ENCODE data around the gene CASP9.
"Not testable (repeated sequence)": the region's sequence is repeated elsewhere in the genome, so short reads cannot be mapped to it uniquely, and the experiment has no call there.

The CASP9 gene

DNA sequence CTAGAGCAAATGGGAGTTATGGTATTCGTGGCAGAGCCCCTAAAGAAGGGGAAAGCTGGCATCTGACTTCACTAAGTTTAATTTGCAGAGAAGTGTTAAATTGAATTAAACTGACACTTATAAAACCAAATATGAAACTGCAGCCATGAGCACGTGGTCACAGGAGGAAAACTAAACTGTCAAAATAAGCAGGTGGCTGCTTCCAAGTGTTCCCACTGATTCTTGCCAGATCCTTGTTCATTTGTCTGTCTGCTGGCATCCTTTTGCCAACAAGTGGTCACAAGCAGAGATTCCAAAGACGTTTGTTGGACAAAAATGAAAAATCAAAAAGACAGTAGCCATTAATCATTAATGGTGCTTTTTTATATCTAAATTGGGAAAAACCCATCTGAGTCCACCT is 54.7 kb downstream of the CASP9 start:
- no peak for ATAC-seq

DNA sequence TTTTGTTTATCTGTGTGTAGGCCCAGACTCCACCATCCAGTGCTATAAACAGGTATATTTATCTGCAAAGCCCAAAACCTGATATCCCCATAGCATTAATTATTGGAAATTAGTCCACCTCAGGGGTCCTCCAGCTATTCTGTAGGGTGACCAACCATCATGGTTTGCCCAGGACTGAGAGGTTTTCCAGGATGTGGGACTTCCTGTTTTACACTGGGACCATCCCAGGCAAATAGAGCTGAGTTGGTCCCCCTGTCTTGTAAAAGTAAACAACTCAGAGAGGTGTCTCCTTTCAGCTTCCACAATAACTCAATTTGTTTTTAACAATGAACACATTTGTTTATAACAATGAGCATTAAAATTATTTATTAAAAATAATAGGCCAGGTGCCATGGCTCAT is 55.9 kb downstream of the CASP9 start:
- ATAC-seq = no peak

DNA sequence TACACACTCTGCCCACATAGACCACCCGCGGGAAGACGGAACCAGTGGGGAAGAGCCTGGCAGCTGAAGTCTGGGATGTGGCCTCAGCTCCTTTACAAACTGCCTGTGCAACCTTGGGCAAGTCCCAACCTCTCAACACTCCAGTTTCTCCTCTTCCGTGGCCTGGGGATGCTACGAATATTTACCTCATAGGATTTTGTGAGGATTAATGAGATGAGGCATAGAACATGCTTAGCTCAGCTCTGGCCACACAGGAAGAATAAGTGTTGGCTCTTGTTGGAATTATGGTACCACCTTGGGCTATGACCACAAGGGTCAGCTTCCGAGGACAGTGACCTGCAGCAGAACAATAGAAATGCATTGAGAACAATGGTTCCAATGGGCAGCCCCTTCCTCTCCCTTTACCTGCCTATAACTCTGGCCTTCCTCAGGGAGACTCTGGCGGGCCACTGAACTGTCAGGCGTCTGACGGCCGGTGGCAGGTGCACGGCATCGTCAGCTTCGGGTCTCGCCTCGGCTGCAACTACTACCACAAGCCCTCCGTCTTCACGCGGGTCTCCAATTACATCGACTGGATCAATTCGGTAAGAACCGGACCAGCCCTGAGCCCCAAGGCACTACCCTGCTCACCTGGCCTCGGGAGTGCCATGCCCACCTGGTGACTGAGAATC is 56.9 kb downstream of the CASP9 start:
- ATAC-seq = not testable (repeated sequence)

DNA sequence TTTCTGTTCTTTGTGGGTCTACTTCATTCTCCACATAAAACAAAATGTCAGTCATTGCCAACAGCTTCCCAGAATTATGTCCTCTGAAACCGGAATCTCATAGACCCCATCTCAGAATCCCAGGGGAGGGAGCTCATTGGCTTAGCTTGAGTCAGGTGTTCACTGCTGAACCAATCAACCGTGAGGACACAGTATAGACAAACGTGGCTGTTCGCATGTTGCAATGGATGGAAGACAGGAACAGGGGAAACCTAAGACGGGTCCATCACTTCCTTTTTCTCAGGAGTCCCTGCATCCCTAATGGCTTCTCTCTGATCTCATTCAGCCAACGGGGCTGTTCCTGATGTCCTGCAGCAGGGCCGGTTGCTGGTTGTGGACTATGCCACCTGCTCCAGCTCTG is 58.3 kb downstream of the CASP9 start:
- no peak for ATAC-seq

DNA sequence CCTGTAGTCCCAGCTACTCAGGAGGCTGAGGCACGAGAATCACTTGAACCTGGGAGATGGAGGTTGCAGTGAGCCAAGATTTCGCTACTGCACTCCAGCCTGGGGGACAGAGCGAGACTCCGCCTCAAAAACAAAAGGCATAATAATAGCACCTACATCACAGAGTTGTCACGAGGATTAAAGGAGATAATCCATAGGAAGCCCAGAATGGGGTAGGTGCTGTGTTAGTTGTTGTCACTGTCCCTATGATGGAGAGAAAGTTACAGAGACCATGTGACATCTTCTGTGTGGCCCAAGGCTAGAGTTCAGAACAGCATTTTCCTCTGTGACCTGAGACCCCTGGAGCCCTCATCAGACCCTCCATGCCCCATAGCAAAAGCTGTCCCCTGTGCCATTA is 60.1 kb downstream of the CASP9 start:
- ATAC-seq = not testable (repeated sequence)

DNA sequence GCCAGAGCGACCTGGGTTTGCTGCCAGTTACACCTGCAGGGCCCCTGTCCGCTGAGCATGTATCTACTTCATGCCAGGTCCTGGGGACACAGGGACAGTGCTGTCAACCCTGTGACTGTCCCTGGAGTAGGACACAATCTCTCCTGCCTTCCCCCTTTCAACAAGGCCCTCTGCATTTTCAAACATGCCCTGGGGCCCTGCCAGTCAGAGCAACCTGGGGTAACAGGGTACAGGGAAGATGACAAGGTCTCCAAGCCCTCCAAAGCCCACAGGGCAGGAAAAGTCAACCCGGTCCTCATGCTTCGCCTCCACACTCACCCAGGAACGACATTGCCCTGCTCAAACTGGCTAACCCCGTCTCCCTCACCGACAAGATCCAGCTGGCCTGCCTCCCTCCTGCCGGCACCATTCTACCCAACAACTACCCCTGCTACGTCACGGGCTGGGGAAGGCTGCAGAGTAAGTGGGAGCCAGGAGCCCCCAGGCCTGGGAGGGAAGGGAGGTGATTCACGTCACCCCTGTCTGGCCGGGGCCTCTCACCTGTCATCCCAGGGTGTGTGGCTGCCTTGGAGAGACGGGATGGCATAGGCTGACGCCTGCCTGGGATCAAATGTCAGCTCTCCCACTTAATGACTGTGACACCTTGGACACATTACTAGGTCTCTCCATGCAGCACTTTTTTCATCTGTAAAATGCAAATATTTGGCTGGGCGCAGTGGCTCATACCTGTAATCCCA is 60.8 kb downstream of the CASP9 start:
- not testable (repeated sequence) for ATAC-seq

DNA sequence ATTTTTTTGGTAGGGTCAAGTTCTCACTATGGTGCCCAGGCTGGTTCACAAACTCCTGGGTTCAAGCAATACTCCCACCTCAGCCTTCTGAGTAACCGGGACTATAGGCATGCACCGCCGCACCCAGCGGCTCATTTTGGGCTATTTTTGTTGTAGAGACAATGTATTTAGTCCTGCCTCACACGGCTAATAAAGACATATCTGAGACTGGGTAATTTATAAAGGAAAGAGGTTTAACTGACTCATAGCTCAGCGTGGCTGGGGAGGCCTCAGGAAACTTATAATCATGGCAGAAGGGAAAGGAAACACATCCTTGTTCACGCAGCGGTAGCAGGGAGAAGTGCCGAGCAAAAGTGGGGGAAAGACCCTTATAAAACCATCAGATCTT is 63.3 kb downstream of the CASP9 start:
- no peak for ATAC-seq

DNA sequence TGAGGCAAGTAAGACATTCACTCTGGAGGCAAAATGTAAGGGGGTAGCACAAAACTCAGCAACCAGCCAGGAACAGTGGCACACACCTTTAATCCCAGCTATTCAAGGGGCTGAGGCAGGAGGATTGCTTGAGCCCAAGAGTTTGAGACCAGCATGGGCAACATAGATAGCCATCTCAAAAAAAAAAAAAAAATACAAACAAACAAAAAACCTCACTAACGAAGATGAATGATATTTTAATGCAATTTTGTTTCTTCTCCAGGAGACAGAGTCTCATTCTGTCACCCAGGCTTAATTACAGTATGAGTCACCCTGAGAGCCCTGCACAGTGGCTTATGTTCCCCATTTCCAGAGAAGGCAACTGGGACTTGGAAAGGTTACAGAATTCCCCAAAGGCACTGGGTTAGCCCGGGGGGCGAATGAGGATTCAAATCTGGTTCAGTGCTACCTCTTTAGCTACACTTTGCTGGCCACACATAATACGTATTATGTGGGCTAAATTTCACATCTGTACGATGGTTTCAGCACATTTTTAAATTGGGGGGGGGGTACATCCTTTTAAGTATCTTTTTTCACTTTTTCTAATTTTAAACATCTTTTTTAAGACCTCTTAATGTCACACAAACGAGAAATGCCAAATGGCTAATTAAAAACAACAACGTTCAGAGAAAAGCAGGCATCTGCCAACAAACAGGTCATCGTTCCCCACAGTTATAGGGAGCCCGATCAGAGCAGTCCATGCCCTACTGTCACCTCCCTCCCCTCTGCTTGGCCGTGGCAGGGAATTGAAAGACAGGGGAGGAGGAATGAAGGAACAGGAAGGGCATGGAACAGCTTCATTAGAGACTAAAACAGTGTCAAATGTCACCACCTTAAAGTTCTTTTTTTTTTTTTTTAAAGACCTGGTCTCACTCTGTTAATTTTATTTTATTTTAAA is 64.0 kb downstream of the CASP9 start:
- no peak for ATAC-seq

DNA sequence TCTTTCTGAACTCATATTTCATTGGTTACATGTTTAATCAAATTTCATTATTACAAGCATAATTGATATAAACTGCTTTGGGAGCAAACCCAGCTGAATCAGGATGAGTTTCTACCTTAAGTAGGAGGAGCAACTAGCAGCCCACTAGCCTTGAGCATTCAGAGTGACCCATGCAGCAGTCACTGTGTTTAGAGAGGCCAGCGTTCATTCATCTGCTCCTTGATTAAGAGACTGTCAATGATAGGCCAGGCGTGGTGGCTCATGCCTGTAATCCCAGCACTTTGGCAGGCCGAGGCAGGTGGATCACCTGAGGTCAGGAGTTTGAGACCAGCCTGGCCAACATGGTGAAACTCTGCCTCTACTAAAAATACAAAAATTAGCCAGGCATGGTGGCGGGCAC is 65.6 kb downstream of the CASP9 start:
- not testable (repeated sequence) for ATAC-seq

DNA sequence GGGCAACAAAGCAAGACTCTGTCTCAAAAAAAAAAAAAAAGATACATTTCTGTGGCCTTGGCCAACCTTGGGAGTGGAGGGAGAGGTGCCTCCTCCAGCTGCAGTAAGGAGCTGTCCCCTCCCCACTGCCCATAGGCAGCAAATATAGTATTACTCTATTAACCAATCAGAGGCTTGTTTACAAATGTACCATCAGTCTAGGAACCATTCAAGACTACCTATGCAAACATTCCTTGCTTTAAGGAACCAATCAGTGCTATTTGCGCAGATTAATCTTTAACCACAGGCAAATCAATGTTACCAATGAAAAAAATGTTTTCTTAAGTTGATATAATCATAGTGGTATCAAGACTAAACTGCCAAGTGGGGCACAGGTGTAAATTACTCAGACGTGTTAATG is 66.4 kb downstream of the CASP9 start:
- ATAC-seq = no peak

DNA sequence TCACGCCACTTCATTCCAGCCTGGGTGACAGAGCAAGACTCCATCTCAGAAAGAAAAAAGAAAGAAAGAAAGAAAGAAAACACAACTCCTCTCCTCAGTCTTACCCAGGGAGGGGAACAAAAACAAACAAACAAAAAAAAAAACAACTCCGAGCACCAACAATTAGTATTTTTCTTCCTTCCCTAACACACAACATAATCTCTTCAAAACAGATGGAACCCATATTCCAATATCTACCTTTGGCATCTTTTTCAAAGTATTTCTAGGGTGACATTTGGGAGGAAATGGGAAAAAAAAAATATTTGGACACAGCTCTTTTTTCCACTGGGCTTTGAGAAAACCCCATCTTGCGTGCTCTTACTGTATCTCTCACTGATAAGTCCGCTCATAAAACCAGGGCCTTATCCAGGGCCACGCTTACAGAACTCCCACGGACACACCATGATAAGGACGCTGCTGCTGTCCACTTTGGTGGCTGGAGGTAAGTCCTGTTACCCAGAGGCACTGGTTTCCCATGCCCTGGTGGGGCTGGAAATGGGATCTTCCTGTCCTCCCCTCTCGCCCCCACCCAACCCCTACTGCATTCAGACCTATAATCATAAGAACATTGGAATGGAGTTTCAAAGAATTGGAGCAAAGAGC is 67.6 kb downstream of the CASP9 start, which contains the start of gene CELA2A:
Gene CELA2A, plus strand, starts transcription at position 420 of the 642 bp plus-strand sequence. Its CDS starts 22 bp downstream, at position 442.
- no peak for ATAC-seq

DNA sequence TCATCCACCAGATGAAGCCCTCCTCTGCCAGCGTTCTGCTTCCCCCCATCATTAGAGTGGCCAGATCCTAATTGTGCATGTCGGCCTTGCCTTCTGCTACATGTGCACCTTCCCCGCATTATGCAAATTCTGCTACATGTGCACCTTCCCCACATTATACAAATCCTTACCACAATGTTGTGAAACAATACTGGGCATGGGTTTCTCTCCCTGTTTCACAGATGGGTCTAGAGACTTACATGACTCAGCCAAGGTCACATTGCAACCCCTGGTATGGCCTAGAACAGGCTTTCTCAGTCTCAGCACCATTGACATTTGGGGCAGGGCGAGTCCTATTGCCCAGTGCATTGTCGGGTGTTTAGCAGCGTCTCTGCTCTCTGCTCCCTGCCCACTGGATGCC is 68.5 kb downstream of the CASP9 start:
- ATAC-seq = no peak

DNA sequence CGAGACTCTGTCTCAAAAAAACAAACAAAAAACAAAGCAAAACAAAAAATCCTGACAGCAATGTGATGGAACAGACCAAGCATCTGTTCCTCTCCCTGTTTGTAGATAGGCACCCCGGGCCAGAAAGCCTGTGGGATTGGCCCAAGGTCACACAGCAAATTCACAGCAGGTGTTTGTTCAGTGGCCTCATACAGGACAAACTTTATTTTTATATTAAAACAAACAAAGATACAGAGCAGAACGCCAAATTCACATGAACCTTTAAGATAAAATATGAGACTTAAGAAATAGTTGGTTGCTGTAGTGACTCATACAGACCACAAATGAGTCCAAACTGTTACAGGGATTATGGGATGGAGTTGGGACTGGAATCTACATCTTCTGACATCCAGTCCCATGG is 69.8 kb downstream of the CASP9 start:
- ATAC-seq = no peak

DNA sequence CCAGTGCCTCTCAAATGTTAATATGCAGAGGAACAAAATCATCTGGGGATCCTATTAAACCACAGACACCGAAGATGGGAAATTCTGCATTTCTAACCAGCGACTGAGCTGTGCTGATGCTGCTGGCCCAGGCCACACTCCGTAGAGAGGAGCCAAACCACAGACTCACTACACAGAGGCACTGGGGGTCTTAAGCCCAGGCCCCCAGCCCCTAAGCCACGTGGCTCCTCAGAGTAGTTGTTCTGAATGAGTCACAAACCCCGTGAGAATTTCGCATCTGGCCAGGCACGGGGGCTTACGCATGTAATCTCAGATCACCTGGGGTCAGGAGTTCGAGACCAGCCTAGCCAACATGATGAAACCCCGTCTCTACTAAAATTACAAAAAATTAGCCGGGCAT is 70.3 kb downstream of the CASP9 start:
- ATAC-seq = no peak

DNA sequence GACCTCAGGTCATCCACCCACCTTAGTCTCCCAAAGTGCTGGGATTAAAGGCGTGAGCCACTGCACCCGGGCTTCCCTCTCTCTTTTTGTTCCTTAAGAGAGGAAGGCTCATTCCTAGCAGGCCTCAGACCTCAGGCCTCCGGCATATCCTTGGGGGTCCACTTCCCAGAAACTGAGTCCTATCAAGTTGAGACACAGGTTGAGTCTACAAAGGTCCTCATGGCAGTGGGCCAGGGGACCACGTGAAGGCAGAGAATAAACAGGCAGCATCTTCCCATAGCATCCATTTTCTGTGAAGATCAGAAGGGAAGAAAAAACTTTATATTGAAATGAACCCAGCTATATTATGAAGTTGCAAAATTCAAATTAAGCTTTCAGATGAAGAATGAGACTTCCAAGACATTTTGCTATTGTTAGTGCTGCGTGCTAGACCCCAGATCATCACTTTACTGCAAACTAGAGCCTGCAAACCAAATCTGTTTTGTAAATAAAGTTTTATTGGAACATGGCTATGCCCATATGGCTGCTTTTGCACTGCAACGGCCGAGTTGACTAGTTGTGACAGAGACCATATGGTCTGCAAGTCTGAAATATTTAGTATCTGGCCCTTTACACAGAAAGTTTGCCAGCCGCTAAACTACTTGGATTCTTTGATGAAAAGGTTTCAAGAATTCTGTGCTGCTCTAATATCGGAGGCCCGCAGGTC is 71.0 kb downstream of the CASP9 start:
- no peak for ATAC-seq

DNA sequence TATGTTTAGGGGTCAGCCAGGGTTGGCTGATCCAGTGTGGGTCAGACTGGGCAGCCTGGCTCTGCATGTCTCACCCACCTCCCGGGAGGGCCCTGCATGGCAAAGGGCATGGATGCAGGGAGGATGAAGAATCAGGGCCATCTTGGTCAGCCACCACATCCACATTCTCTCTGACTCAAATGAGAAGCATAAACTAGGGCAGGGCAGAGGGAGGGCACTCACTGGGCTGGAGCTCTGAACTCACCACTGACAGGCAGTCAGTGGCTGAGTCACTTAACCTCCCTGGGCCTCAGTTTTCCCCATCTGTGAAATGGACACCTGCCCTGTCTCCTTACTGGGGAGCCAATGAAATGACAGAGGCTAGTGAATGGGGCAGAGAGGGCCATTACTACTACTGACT is 71.8 kb downstream of the CASP9 start:
- no peak for ATAC-seq

DNA sequence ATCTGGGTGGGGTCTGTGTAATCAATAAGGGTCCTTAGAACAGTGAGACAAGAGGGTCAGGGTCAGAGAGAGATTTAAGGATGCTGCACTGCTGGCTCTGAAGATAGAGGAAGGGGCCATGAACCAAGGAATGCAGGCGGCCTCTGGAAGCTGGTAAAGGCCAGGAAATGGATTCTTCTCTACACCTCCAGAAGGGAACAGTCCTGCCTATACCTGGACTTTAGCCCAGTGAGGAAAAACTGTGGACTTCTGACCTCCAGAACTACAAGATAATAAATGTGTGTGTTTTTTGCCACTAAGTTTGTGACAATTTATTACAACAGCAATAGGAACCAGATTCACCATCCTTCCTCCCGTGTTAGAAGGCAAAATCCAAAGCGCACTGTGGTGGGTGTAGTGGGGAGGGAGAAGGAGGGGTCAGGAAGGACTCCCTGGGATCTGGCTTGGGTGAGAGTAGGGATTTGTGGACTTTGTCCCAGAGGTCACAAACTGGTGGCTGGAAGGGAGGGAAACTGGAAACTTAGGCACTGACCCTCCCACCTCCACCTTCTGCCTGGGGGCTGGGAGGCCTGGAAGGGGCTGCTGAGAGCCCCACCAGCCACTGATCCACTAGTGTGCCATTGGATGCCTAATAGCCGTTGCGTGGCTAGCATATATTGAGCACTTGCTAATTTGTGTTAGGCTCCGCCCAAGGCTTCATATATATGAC is 72.8 kb downstream of the CASP9 start:
- ATAC-seq = no peak

DNA sequence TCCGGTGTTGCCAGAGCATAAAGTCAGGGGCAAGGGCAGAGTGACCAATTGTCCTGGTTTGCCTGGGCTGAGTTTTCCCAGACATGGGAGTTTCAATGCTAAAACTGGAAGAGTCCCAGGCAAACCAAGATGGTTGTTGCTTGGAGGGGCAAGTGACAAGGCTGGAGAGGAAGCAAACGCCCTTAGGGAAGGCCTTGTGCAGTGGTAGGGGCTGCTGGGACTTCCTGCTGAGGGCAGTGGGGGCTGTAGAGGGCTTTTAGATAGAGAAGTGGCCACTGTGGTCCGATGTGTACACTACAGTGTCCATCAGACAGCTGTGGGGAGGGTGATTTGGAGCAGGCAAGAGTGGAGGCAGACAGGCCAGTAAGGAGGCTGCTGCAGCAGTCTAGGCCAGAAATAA is 74.4 kb downstream of the CASP9 start:
- ATAC-seq = no peak

DNA sequence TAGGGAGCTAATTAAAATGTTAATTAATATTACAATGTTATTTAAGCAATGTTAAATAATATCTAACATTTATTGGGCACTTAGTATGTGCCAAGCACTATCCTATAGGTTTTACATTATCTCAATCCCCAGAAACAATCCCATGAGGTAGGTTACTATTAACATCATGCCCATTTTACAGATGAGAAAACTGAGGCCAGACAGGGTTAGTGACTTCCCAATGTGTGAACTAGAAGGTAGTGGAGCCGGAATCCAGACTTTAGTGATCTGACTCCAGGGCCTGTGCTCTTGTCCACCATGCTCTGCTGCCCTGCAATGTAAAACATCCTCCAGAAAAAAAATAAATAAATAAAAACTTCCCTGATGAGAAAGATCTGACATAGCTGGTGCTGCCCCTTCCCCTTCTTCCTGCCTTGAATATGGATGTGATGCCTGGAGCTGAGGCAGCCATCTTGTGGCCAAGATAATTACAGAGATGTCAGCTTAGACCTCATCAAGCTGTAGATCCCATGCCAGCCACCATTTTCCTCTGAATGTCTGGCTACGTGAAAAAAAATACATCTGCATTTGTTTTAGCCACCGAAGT is 75.0 kb downstream of the CASP9 start:
- no peak for ATAC-seq

DNA sequence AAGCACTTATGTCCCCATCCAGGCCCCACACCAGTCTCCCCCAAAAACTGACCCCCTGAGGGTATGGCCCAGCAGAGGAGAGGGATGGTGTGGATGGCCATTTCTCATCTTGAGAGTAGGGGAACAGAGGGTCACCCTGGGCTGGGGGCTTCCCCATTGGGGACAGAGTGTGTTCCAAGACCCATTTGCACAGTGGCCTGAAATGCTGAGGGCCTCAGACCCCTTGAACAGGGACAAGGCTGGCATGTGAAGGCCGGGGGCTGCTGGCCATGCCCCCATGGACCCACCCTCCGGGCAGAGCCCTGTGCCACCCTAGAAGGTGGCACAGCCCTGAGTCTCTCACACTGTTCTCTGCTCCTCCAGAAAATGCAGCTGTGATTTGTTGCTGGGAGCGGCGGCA is 77.8 kb downstream of the CASP9 start:
- no peak for ATAC-seq

Measured in activated CD4-positive, CD25-positive, alpha-beta regulatory T cell treated with anti-CD3 and anti-CD28 coated beads, Interleukin-2, amount 50 U/mL, for 24 hours (primary cell).